K562 (cell line): Measurements from ENCODE around the gene SLC12A9. TPM values are rescaled to one million over a fixed set of nuclear protein-coding genes. Genes with fewer than 3 reads are reported as not detected.
A peak's percentile ranks its signal among the peaks of the same experiment; 100 is the strongest.

Experiments
- ATAC-seq: fragments of 200-7000 bp; cut with Tn5 transposase; 3 replicates; pipeline ENCODE4 v1.9.1; 2020; ENCODE audit warnings: moderate library complexity
- BruUV-seq: library from RNA; stranded (reverse); fragments of 400-500 nt; replicated peaks from 2 replicates; lab custom pipeline; 2021; lab: Mats Ljungman, UMichigan
- CTCF ChIA-PET: fragments of 300-600 bp; formaldehyde crosslinking; extraction: SDS; loops from one replicate; lab custom pipeline; 2021; ENCODE audit warnings: low intra/inter-chr PET ratio; lab: Yijun Ruan, JAX
- POLR2A ChIA-PET: fragments of 300-600, 350-650 bp; sonication (Branson Sonifier 250); formaldehyde crosslinking; extraction: SDS; loops from one replicate; lab custom pipeline; 2021; ENCODE audit warnings: antibody characterized with exemption, inconsistent platforms; lab: Yijun Ruan, JAX
- DNase-seq, 4 experiments: peaks; one replicate each; pipeline versions ENCODE4 v3.0.0 to v3.0.0-alpha.2; 2011 to 2018; ENCODE audit warnings: low spot score in 3 of 4, mixed read lengths in 3 of 4; ENCODE audit errors: extremely low read depth in 1 of 4
- FAIRE-seq: peaks from 2 replicates; lab custom pipeline; 2011; peaks lifted over from hg19 to GRCh38; lab: Jason Lieb, UNC
- H2AFZ ChIP-seq: 2 replicates; pipeline ENCODE4 v1.6.0; 2011; ENCODE audit warnings: low read depth, low read length, control low read depth, inconsistent platforms
- H3K27ac ChIP-seq: fragments of 200-600 bp; 3 replicates; pipeline ENCODE4 v1.8.0; 2011; ENCODE audit warnings: low read depth, mild to moderate bottlenecking, control low read depth, inconsistent platforms, low read length, moderate library complexity, mixed read lengths; ENCODE audit errors: extremely low read depth
- H3K27me3 ChIP-seq, 2 experiments: fragments of 300-600 bp in 1 of 2; 2 replicates in 1 of 2; 3 replicates in 1 of 2; pipeline versions ENCODE4 v1.6.0 to v1.8.0; 2011; ENCODE audit warnings: inconsistent platforms in 2 of 2, low read length in 2 of 2, mild to moderate bottlenecking in 1 of 2, mixed read lengths in 1 of 2, moderate library complexity in 1 of 2; ENCODE audit not compliant: control insufficient read depth in 2 of 2, insufficient read depth in 2 of 2
- H3K36me3 ChIP-seq: fragments of 300-600 bp; 3 replicates; pipeline ENCODE4 v1.8.0; 2011; ENCODE audit warnings: mild to moderate bottlenecking, low read length, inconsistent platforms; ENCODE audit not compliant: control insufficient read depth, insufficient read depth
- H3K4me1 ChIP-seq, 2 experiments: fragments of 200-600 bp in 1 of 2; replicated peaks in 1 of 2; 2 replicates in 1 of 2; 3 replicates in 1 of 2; pipeline versions ENCODE4 v1.5.1 to v1.8.0; 2011; ENCODE audit warnings: inconsistent platforms in 2 of 2, low read length in 2 of 2, mild to moderate bottlenecking in 1 of 2, mixed read lengths in 1 of 2, moderate library complexity in 1 of 2; ENCODE audit not compliant: control insufficient read depth in 2 of 2, insufficient read depth in 2 of 2
- H3K4me2 ChIP-seq: 2 replicates; pipeline ENCODE4 v1.6.1; 2011; ENCODE audit warnings: low read length, control low read depth, inconsistent platforms, mixed read lengths; ENCODE audit not compliant: insufficient read depth
- H3K4me3 ChIP-seq: fragments of 200-600 bp; sonication (generic), shearing (Covaris generic); 2 replicates; pipeline ENCODE4 v1.5.1; 2016; ENCODE audit warnings: control low read depth, inconsistent platforms
- H3K79me2 ChIP-seq: fragments of 200-600 bp; 3 replicates; pipeline ENCODE4 v1.8.0; 2011; ENCODE audit warnings: low read length, inconsistent platforms; ENCODE audit not compliant: control insufficient read depth, insufficient read depth
- H3K9ac ChIP-seq, 2 experiments: 2 replicates each; pipeline versions ENCODE4 v1.6.0 to v1.6.1; 2011; ENCODE audit warnings: low read depth in 2 of 2, low read length in 2 of 2, control low read depth in 1 of 2, inconsistent platforms in 1 of 2, mild to moderate bottlenecking in 1 of 2, mixed read lengths in 1 of 2; ENCODE audit not compliant: insufficient read depth in 1 of 2
- H3K9me1 ChIP-seq: one replicate; pipeline ENCODE4 v1.6.0; 2011; ENCODE audit warnings: inconsistent platforms, mild to moderate bottlenecking, low read length, moderate library complexity; ENCODE audit not compliant: control insufficient read depth, insufficient read depth
- H3K9me3 ChIP-seq: replicated peaks from 2 replicates; pipeline ENCODE4 v1.5.1; 2011; ENCODE audit warnings: low read depth, low read length, inconsistent platforms; ENCODE audit not compliant: control insufficient read depth, insufficient read depth
- H4K20me1 ChIP-seq: replicated peaks from 2 replicates; pipeline ENCODE4 v1.6.1; 2011; ENCODE audit warnings: low read length, inconsistent platforms, mixed read lengths; ENCODE audit not compliant: control insufficient read depth, insufficient read depth
- FOXK2 ChIP-seq, 2 experiments: fragments of 450-650 bp; IDR thresholded peaks in 1 of 2; conservative IDR thresholded peaks in 1 of 2; 2 replicates each; pipeline ENCODE4 v1.6.1; 2016; ENCODE audit warnings: low read depth in 2 of 2, mild to moderate bottlenecking in 1 of 2
- HEY1 ChIP-seq: fragments of 250-450 bp; sonication (Bioruptor Pico); IDR thresholded peaks from 2 replicates; pipeline ENCODE4 v1.5.0; 2020; ENCODE audit warnings: mild to moderate bottlenecking, moderate library complexity, borderline replicate concordance
- KLF10 ChIP-seq: fragments of 250-450 bp; sonication (Bioruptor Pico); IDR thresholded peaks from 2 replicates; pipeline ENCODE4 v1.6.1; 2021; ENCODE audit warnings: matching md5 sums
- LCOR ChIP-seq: sonication (generic); formaldehyde crosslinking; IDR thresholded peaks from 2 replicates; pipeline ENCODE4 v1.8.0; 2022; ENCODE audit warnings: mild to moderate bottlenecking, missing genetic modification reagents
- NCOA1 ChIP-seq: fragments of 450-650 bp; IDR thresholded peaks from 2 replicates; pipeline ENCODE4 v1.6.1; 2016; ENCODE audit warnings: low read depth
- POLR2H ChIP-seq: IDR thresholded peaks from 2 replicates; pipeline ENCODE4 v1.6.1; 2016; ENCODE audit warnings: missing genetic modification characterization, low read depth, mild to moderate bottlenecking, control low read depth, missing compliant biosample characterization, moderate library complexity
- PTBP1 ChIP-seq: fragments of 200-400 bp; formaldehyde crosslinking; IDR thresholded peaks from 2 replicates; pipeline ENCODE4 v1.6.1; 2017; ENCODE audit warnings: low read depth, low read length
- PURB ChIP-seq: sonication (generic); formaldehyde crosslinking; IDR thresholded peaks from 2 replicates; pipeline ENCODE4 v1.9.0; 2021; ENCODE audit warnings: low read depth, mild to moderate bottlenecking, missing genetic modification reagents
- RCOR1 ChIP-seq, 2 experiments: IDR thresholded peaks; 2 replicates each; pipeline ENCODE4 v1.6.1; 2012; ENCODE audit warnings: low read depth in 2 of 2, low read length in 2 of 2, borderline replicate concordance in 1 of 2, improper control_type of control experiment in 1 of 2
- SMARCE1 ChIP-seq: fragments of 450-650 bp; IDR thresholded peaks from 2 replicates; pipeline ENCODE4 v1.7.1; 2016; ENCODE audit warnings: mild to moderate bottlenecking
- SRSF7 ChIP-seq: fragments of 200-400 bp; formaldehyde crosslinking; optimal IDR thresholded peaks from 2 replicates; pipeline ENCODE3; 2017; ENCODE audit warnings: mild to moderate bottlenecking, low read depth, low read length
- TBP ChIP-seq: optimal IDR thresholded peaks from 2 replicates; pipeline ENCODE3; 2011; ENCODE audit warnings: low read depth, low read length, improper control_type of control experiment
- TFAM ChIP-seq: fragments of 250-450 bp; sonication (Bioruptor Pico); conservative IDR thresholded peaks from 2 replicates; pipeline ENCODE4 v1.5.0; 2021; ENCODE audit warnings: mild to moderate bottlenecking, moderate library complexity
- WHSC1 ChIP-seq: IDR thresholded peaks from one replicate; pipeline ENCODE4 v1.6.1; 2012; ENCODE audit warnings: low read length, control low read depth, inconsistent platforms
- ZNF253 ChIP-seq: fragments of 250-450 bp; sonication (Bioruptor Pico); conservative IDR thresholded peaks from 2 replicates; pipeline ENCODE4 v1.6.1; 2021; ENCODE audit warnings: mild to moderate bottlenecking
- ZNF77 ChIP-seq: fragments of 250-450 bp; sonication (Bioruptor Pico); IDR thresholded peaks from 2 replicates; pipeline ENCODE4 v1.5.0; 2020
- ZSCAN32 ChIP-seq: fragments of 450-650 bp; formaldehyde crosslinking; IDR thresholded peaks from 2 replicates; pipeline ENCODE4 v1.4.0; 2020; ENCODE audit warnings: mild to moderate bottlenecking, moderate library complexity
- WGBS: fragments of 100-300 bp; shearing (Covaris generic); methylation state at CpG from one replicate; pipeline ENCODE4 v1.1.6; 2016; ENCODE audit warnings: low coverage, mixed read lengths; ENCODE audit not compliant: insufficient coverage; ENCODE audit errors: missing lambda C conversion rate; 5-methylcytosine and 5-hydroxymethylcytosine counted together
- in situ Hi-C: fragments of 300-500 bp; cut with MboI; formaldehyde crosslinking; loops from 4 replicates; pipeline ENCODE4 v1.15.0; 2018; ENCODE audit warnings: inconsistent platforms, mixed read lengths
- intact Hi-C: fragments of 100-400 bp; cut with micrococcal nuclease; formaldehyde crosslinking; loops from 2 replicates; pipeline ENCODE4 v1.14.2; 2022
- polyA plus RNA-seq, 8 experiments: library from polyadenylated mRNA; depleted of rRNA in 4 of 8; stranded (reverse) in 5 of 8; unstranded in 3 of 8; fragments of >200 nt; fragmentation: Nextera tagmentation in 2 of 8; fragmentation: Illumina TruSeq in 1 of 8; extraction: Ambion mirVana in 2 of 8; extraction: Trizol in 1 of 8; gene quantifications; 2 replicates each; pipeline versions ENCODE4 v1.2.1 to v1.2.3, GENCODE V29; 2011 to 2014; ENCODE audit warnings: inconsistent platforms in 1 of 8, missing spikeins in 1 of 8
- total RNA-seq, 7 experiments: library from RNA; depleted of rRNA in 6 of 7; stranded (reverse); fragments of >200 nt in 6 of 7; fragmentation: Illumina TruSeq in 2 of 7; extraction: Trizol in 2 of 7; gene quantifications; 2 replicates each; pipeline versions ENCODE4 v1.2.1 to v1.2.3, GENCODE V29; 2011 to 2021; ENCODE audit warnings: low replicate concordance in 1 of 7
- TF ChIP-seq, protein P1 (sequence below): sonication (generic); formaldehyde crosslinking; IDR thresholded peaks from 2 replicates; pipeline ENCODE4 v1.8.0; 2022; ENCODE audit warnings: mild to moderate bottlenecking, missing genetic modification reagents, borderline replicate concordance
- TF ChIP-seq, protein P2 (sequence below): sonication (generic); formaldehyde crosslinking; IDR thresholded peaks from 2 replicates; pipeline ENCODE4 v1.9.0; 2022; ENCODE audit warnings: mild to moderate bottlenecking, missing genetic modification reagents
- TF ChIP-seq, protein P3 (sequence below): sonication (generic); formaldehyde crosslinking; IDR thresholded peaks from 2 replicates; pipeline ENCODE4 v1.8.1; 2023; ENCODE audit warnings: mild to moderate bottlenecking, missing genetic modification reagents

SLC12A9 gene
- total and polyA plus RNA-seq, 9 of the 15 experiments (the other 6 are each of a cell fraction or from before 2014, with no cell fraction given), result 0.06 to 20.2 (median 10.7) TPM

DNA sequence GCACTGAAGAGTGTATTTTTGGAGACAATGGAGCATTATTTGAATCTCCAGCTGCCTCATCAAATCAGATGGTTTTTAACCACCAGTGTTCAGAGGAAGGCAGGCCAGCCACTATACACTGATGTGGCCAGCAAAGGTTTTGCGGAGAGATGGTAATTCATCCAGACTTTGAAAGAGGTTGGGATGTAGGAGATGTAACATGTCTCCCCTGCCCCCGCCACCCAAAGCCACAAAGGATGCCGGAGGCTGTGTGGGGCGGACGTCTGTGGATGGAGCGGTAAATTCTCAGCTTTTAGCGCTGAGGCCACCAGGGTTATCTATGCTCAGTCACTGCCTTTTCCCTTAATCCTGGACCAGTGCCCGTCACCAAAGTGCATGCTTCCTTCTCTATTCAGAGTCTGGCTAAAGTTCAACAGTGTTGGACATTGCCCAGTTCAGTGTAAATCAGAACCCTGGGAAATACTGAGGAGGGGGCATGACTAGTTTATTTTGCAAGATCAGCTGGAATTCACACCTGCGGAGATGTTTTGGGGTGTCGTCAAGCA, 11.0 kb downstream of the SLC12A9 start:
- peaks cover 20% of the 10 kb centered on the region for H3K79me2 ChIP-seq
- H3K27ac ChIP-seq, result no peak overlapping the region
- peaks cover 11 to 52% of the 10 kb centered on the region in 2 experiments for H3K4me1 ChIP-seq
- no peak overlapping the region for H3K4me3 ChIP-seq
- no TSS peak for BruUV-seq
- ChIA-PET POLR2A (interaction anchor here (1.0 kb wide), 1 partner anchor 9 kb away, joined by 3 read pairs; no protein-coding TSS in a partner anchor), CTCF (no interaction called here)
- in situ Hi-C loops, result no loop called here
- H3K4me2 ChIP-seq, result no peak overlapping the region
- 35% methylated on average over 10 of the region's 10 CpGs for WGBS
- H3K9ac ChIP-seq, result no peak overlapping the region; a peak in 1 of 4 replicates
- H2AFZ ChIP-seq, result no peak overlapping the region
- peaks cover 31% of the 10 kb centered on the region; the same call in 2 of the 3 replicates for H3K36me3 ChIP-seq
- intact Hi-C loops, result no loop called here
- ATAC-seq (no peak), DNase-seq (peak in 1 of 4 experiments; percentile 53), FAIRE-seq (no peak)
- H3K27me3 ChIP-seq, result no peaks in the 10 kb centered on the region; a peak in 1 of 5 replicates
- H3K9me1 ChIP-seq, result no peaks in the 10 kb centered on the region
- no peaks in the 10 kb centered on the region for H4K20me1 ChIP-seq
- H3K9me3 ChIP-seq, result no peaks in the 10 kb centered on the region
- TF ChIP-seq, protein P1, sequence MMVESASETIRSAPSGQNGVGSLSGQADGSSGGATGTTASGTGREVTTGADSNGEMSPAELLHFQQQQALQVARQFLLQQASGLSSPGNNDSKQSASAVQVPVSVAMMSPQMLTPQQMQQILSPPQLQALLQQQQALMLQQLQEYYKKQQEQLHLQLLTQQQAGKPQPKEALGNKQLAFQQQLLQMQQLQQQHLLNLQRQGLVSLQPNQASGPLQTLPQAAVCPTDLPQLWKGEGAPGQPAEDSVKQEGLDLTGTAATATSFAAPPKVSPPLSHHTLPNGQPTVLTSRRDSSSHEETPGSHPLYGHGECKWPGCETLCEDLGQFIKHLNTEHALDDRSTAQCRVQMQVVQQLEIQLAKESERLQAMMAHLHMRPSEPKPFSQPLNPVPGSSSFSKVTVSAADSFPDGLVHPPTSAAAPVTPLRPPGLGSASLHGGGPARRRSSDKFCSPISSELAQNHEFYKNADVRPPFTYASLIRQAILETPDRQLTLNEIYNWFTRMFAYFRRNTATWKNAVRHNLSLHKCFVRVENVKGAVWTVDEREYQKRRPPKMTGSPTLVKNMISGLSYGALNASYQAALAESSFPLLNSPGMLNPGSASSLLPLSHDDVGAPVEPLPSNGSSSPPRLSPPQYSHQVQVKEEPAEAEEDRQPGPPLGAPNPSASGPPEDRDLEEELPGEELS (CRISPR knock-in tag), result no peak
- TF ChIP-seq PTBP1 (no peak), FOXK2 (conservative IDR thresholded peaks at IDR 0.05 in 1 of 2, IDR thresholded peaks at IDR 0.05 in 1 of 2; ENCODE audit: low read depth in 2 of 2) (no peak), SMARCE1 (no peak), TFAM (CRISPR knock-in tag) (no peak), ZNF253 (no peak), WHSC1 (no peak), PURB (CRISPR knock-in tag) (no peak), TBP (no peak), POLR2H (tag) (no peak), KLF10 (CRISPR knock-in tag) (no peak), SRSF7 (no peak), ZNF77 (CRISPR knock-in tag) (no peak), ZSCAN32 (CRISPR knock-in tag) (no peak), NCOA1 (no peak), HEY1 (CRISPR knock-in tag) (no peak), LCOR (0 out of 2 replicates have a peak, but pooled peaks have one; percentile 32), RCOR1 (IDR thresholded peaks at IDR 0.05; ENCODE audit: borderline replicate concordance in 1 of 2, low read depth in 2 of 2, low read length in 2 of 2) (peak in 1 of 2 experiments; percentile 70; a peak in 1 of 4 replicates)
- TF ChIP-seq, protein P2, sequence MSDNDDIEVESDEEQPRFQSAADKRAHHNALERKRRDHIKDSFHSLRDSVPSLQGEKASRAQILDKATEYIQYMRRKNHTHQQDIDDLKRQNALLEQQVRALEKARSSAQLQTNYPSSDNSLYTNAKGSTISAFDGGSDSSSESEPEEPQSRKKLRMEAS (CRISPR knock-in tag), result no peak
- TF ChIP-seq, protein P3, sequence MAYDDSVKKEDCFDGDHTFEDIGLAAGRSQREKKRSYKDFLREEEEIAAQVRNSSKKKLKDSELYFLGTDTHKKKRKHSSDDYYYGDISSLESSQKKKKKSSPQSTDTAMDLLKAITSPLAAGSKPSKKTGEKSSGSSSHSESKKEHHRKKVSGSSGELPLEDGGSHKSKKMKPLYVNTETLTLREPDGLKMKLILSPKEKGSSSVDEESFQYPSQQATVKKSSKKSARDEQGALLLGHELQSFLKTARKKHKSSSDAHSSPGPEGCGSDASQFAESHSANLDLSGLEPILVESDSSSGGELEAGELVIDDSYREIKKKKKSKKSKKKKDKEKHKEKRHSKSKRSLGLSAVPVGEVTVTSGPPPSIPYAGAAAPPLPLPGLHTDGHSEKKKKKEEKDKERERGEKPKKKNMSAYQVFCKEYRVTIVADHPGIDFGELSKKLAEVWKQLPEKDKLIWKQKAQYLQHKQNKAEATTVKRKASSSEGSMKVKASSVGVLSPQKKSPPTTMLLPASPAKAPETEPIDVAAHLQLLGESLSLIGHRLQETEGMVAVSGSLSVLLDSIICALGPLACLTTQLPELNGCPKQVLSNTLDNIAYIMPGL (CRISPR knock-in tag), result no peak
